Liver (tissue), 9 donors: ENCODE results near the gene PNLIPRP3. TPM values are rescaled to one million over a fixed set of nuclear protein-coding genes. Genes with fewer than 3 reads are reported as not detected.
A peak's percentile ranks its signal among the peaks of the same experiment; 100 is the strongest.

ENCODE experiments used
- DNase-seq: peaks from one replicate; pipeline ENCODE4 v3.0.0-alpha.2; 2017; ENCODE audit warnings: low spot score
- H3K27ac ChIP-seq, 2 donors: one replicate each; pipeline ENCODE4 v1.7.0; 2013; ENCODE audit warnings: inconsistent platforms in 2 of 2, low read length in 2 of 2, control low read depth in 1 of 2, low read depth in 1 of 2, mild to moderate bottlenecking in 1 of 2
- H3K27me3 ChIP-seq, 4 donors: one replicate each; pipeline versions ENCODE4 v1.6.1 to v1.7.0; 2013; ENCODE audit warnings: low read length in 3 of 4, inconsistent platforms in 1 of 4, mild to moderate bottlenecking in 1 of 4, moderate library complexity in 1 of 4; ENCODE audit not compliant: control insufficient read depth in 4 of 4, insufficient read depth in 4 of 4
- H3K36me3 ChIP-seq, 4 donors: one replicate each; pipeline versions ENCODE4 v1.6.1 to v1.7.0; 2013; ENCODE audit warnings: low read length in 3 of 4, mild to moderate bottlenecking in 3 of 4, low read depth in 1 of 4, moderate library complexity in 1 of 4; ENCODE audit not compliant: control insufficient read depth in 4 of 4, insufficient read depth in 3 of 4
- H3K4me1 ChIP-seq, 4 donors: one replicate each; pipeline versions ENCODE4 v1.6.1 to v1.7.0; 2013; ENCODE audit warnings: low read length in 3 of 4, mild to moderate bottlenecking in 3 of 4, moderate library complexity in 1 of 4; ENCODE audit not compliant: control insufficient read depth in 4 of 4, insufficient read depth in 4 of 4
- H3K4me3 ChIP-seq, 3 donors: one replicate each; pipeline versions ENCODE4 v1.6.1 to v1.7.0; 2013; ENCODE audit warnings: low read length in 3 of 3, control low read depth in 1 of 3, low read depth in 1 of 3, mild to moderate bottlenecking in 1 of 3
- H3K9ac ChIP-seq, 2 donors: one replicate each; pipeline ENCODE4 v1.7.0; 2013; ENCODE audit warnings: low read length in 2 of 2, mild to moderate bottlenecking in 2 of 2, moderate library complexity in 2 of 2, control low read depth in 1 of 2, low read depth in 1 of 2
- H3K9me3 ChIP-seq, 4 donors: one replicate each; pipeline versions ENCODE4 v1.6.1 to v1.7.0; 2013; ENCODE audit warnings: low read length in 3 of 4; ENCODE audit not compliant: control insufficient read depth in 4 of 4
- EGR1 ChIP-seq, 2 donors: IDR thresholded peaks; 2 replicates each; pipeline ENCODE4 v1.6.1; 2016 to 2018; ENCODE audit warnings: antibody characterized with exemption in 2 of 2, low read depth in 2 of 2
- FOXA1 ChIP-seq: IDR thresholded peaks from 2 replicates; pipeline ENCODE4 v1.6.1; 2016; ENCODE audit warnings: antibody characterized with exemption
- FOXA2 ChIP-seq: IDR thresholded peaks from 2 replicates; pipeline ENCODE4 v1.6.1; 2016; ENCODE audit warnings: antibody characterized with exemption
- GABPA ChIP-seq, 2 donors: IDR thresholded peaks in 1 of 2; conservative IDR thresholded peaks in 1 of 2; 2 replicates each; pipeline ENCODE4 v1.6.1; 2016; ENCODE audit warnings: antibody characterized with exemption in 2 of 2, mild to moderate bottlenecking in 1 of 2, moderate library complexity in 1 of 2
- HNF4A ChIP-seq, 2 donors: conservative IDR thresholded peaks; 2 replicates each; pipeline ENCODE4 v1.6.1; 2016; ENCODE audit warnings: antibody characterized with exemption in 2 of 2, mild to moderate bottlenecking in 2 of 2
- HNF4G ChIP-seq: IDR thresholded peaks from 2 replicates; pipeline ENCODE4 v1.6.1; 2016; ENCODE audit warnings: antibody characterized with exemption
- JUND ChIP-seq, 2 donors: IDR thresholded peaks; 2 replicates each; pipeline ENCODE4 v1.6.1; 2016; ENCODE audit warnings: antibody characterized with exemption in 2 of 2
- NR2F2 ChIP-seq: IDR thresholded peaks from 2 replicates; pipeline ENCODE4 v1.6.1; 2016; ENCODE audit warnings: antibody characterized with exemption
- RAD21 ChIP-seq, 2 donors: IDR thresholded peaks; 2 replicates each; pipeline ENCODE4 v1.6.1; 2016; ENCODE audit warnings: antibody characterized with exemption in 2 of 2, mild to moderate bottlenecking in 2 of 2
- RXRA ChIP-seq, 2 donors: IDR thresholded peaks; 2 replicates each; pipeline ENCODE4 v1.6.1; 2017 to 2018; ENCODE audit warnings: antibody characterized with exemption in 2 of 2, mild to moderate bottlenecking in 1 of 2
- SP1 ChIP-seq: IDR thresholded peaks from 2 replicates; pipeline ENCODE4 v1.6.1; 2018; ENCODE audit warnings: antibody characterized with exemption, mild to moderate bottlenecking
- TAF1 ChIP-seq: conservative IDR thresholded peaks from 2 replicates; pipeline ENCODE4 v1.6.1; 2016; ENCODE audit warnings: antibody characterized with exemption, mild to moderate bottlenecking
- WGBS: extraction: QIAGEN DNeasy Blood & Tissue Kit; methylation state at CpG from one replicate; pipeline ENCODE4 v1.1.7; 2013; 5-methylcytosine and 5-hydroxymethylcytosine counted together
- polyA plus RNA-seq, 2 donors: library from polyadenylated mRNA; stranded (reverse) in 1 of 2; unstranded in 1 of 2; fragments of 200-250 nt in 1 of 2; fragments of >200 nt in 1 of 2; fragmentation: Nextera tagmentation in 1 of 2; extraction: Ambion mirVana in 1 of 2; gene quantifications; one replicate each; pipeline versions ENCODE4 v1.2.1 to v1.2.3, GENCODE V29; 2013 to 2015
- total RNA-seq, 2 donors: library from RNA; depleted of rRNA; stranded (reverse); fragments of >200 nt; gene quantifications; one replicate each; pipeline ENCODE4 v1.2.3, GENCODE V29; 2014
- TF ChIP-seq, protein P1 (sequence below): fragments of 150-350 bp; IDR thresholded peaks from 2 replicates; pipeline ENCODE4 v1.5.1; 2017; ENCODE audit warnings: improper control_type of control experiment, low read depth, low read length; ENCODE audit not compliant: missing input control
- TF ChIP-seq, protein P2 (sequence below): IDR thresholded peaks from 2 replicates; pipeline ENCODE4 v1.6.1; 2016; ENCODE audit warnings: antibody characterized with exemption
- TF ChIP-seq, protein P3 (sequence below): IDR thresholded peaks from 2 replicates; pipeline ENCODE4 v1.6.1; 2016; ENCODE audit warnings: antibody characterized with exemption
- donor health status: healthy.
- donor health status: healthy.
- donor health status: healthy.
- donor health status: healthy.
- donor health status: healthy.

The PNLIPRP3 gene
- total and polyA plus RNA-seq, 4 donors, result not detected

DNA sequence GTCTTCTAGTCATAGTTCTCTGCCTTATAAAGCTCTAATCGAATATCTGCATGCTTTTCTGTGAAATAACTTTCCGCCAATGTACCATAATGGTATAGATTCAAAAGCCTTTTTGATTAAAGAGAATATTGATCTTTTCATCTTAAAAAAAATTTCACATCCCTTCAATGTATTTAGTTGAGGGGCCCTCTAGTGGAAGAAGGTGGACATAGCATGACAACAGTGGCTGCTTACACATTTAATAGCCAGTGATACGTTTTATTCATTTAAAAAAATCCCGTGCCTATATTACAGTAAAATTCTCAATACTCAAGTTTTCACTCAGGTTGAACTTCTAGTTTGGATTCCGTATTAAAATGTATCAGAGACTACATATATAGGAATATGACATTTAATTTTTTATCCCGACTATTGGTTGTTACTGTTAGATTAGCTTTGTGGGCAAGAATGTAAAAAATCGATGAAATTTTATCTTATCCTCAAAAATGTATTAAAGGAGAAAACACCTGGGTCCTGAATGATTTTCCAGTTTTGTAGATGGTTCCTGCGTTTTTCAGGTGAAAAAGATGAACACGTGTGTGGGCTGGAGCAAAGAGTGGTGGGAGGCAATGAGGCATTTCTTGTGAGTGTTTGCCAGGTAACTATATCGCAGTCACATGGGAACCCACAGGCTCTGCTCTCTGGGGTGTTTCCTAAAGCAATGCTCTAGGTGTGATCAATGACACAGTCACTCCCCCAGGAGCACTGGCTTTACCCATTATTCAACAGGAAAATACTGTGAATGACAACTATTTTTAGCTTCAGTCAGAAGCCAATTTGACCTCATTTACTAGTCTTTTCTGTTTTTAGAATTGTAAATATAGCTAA, 94.0 kb downstream of the PNLIPRP3 start:
- Histone ChIP-seq H3K4me3 (no peak overlapping the region), H3K4me1 (no peaks in the 10 kb centered on the region), H3K9me3 (no peaks in the 10 kb centered on the region), H3K9ac (no peak overlapping the region), H3K36me3 (no peaks in the 10 kb centered on the region), H3K27ac (no peak overlapping the region), H3K27me3 (peaks cover 0 to 10% (median 3%) of the 10 kb centered on the region in 4 donors)
- TF ChIP-seq SP1, result no peak
- TF ChIP-seq, protein P1, sequence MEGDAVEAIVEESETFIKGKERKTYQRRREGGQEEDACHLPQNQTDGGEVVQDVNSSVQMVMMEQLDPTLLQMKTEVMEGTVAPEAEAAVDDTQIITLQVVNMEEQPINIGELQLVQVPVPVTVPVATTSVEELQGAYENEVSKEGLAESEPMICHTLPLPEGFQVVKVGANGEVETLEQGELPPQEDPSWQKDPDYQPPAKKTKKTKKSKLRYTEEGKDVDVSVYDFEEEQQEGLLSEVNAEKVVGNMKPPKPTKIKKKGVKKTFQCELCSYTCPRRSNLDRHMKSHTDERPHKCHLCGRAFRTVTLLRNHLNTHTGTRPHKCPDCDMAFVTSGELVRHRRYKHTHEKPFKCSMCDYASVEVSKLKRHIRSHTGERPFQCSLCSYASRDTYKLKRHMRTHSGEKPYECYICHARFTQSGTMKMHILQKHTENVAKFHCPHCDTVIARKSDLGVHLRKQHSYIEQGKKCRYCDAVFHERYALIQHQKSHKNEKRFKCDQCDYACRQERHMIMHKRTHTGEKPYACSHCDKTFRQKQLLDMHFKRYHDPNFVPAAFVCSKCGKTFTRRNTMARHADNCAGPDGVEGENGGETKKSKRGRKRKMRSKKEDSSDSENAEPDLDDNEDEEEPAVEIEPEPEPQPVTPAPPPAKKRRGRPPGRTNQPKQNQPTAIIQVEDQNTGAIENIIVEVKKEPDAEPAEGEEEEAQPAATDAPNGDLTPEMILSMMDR, result peak; percentile 77
- TF ChIP-seq TAF1, result no peak
- TF ChIP-seq RAD21 (IDR thresholded peaks at IDR 0.05), result peak; percentile 64 to 66
- TF ChIP-seq, protein P2, sequence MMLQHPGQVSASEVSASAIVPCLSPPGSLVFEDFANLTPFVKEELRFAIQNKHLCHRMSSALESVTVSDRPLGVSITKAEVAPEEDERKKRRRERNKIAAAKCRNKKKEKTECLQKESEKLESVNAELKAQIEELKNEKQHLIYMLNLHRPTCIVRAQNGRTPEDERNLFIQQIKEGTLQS, result no peak
- no peak for DNase-seq
- 26% methylated on average over 10 of the region's 10 CpGs for WGBS

DNA sequence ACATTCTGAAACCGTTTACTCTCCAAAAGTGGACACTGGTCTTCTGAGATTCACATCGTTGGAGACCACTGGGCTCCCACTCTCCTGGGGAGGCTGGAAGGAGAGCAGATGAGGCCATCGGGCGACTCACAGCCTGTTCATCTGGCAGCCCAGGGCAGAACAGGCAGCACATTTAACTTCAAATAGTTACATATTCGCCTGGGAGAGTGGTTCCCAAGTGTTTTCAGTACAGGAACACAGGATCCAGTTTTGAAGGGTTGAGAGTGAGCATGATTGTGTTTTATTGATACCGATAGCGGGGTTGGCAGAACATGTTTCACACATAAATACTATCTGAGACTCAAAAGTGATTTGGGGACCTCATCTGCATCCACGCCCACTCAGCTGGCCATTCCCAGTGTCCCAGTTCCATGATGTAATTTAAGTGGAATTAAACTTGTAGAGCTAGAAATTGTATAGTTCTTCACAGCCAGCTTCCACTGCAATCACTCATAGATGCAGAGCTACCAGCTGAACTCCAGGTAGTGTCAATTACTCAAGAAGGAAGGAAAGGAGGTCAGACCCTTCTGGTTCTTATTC, 95.2 kb downstream of the PNLIPRP3 start:
- Histone ChIP-seq H3K4me3 (no peak overlapping the region), H3K36me3 (no peaks in the 10 kb centered on the region), H3K27me3 (peaks cover 0 to 10% (median 3%) of the 10 kb centered on the region in 4 donors), H3K9me3 (no peaks in the 10 kb centered on the region), H3K4me1 (no peaks in the 10 kb centered on the region), H3K27ac (no peak overlapping the region), H3K9ac (no peak overlapping the region)
- TF ChIP-seq GABPA (IDR thresholded peaks at IDR 0.05 in 1 of 2, conservative IDR thresholded peaks at IDR 0.05 in 1 of 2) (no peak), FOXA1 (no peak), TAF1 (no peak), HNF4A (conservative IDR thresholded peaks at IDR 0.05) (no peak), NR2F2 (no peak)
- TF ChIP-seq, protein P1, result no peak
- TF ChIP-seq, protein P2, result no peak
- 73% methylated on average over 8 of the region's 8 CpGs for WGBS
- DNase-seq, result no peak

DNA sequence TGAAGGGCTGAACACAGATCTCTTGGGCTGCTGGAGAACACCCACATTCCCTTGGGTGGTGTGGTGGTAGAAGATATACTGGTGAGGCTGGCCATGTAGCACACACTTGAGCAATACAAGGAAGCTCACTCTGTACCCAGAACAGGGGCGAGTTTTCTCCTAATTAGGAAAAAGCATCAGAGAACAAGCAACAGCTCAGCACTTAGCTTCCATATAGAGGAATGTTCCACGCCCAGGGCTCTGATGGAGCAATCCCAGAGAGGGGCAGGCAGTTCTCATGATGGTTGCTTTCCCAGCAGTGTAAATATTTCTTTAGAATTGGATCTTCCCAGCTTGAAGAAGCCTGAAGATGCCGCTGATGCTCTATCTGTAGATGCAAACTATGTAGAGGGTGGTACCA, 97.1 kb downstream of the PNLIPRP3 start:
- Histone ChIP-seq H3K9ac (no peak overlapping the region), H3K4me3 (no peak overlapping the region), H3K27ac (no peak overlapping the region), H3K36me3 (no peaks in the 10 kb centered on the region), H3K4me1 (no peaks in the 10 kb centered on the region), H3K9me3 (no peaks in the 10 kb centered on the region), H3K27me3 (peaks cover 0 to 10% (median 3%) of the 10 kb centered on the region in 4 donors)
- DNase-seq, result no peak
- 69% methylated on average over 3 of the region's 3 CpGs for WGBS
- TF ChIP-seq HNF4A (conservative IDR thresholded peaks at IDR 0.05) (no peak), GABPA (IDR thresholded peaks at IDR 0.05 in 1 of 2, conservative IDR thresholded peaks at IDR 0.05 in 1 of 2) (no peak), RAD21 (IDR thresholded peaks at IDR 0.05) (no peak), SP1 (no peak), EGR1 (IDR thresholded peaks at IDR 0.05; ENCODE audit: low read depth in 2 of 2) (no peak), HNF4G (no peak), JUND (IDR thresholded peaks at IDR 0.05) (no peak), FOXA1 (no peak), RXRA (IDR thresholded peaks at IDR 0.05) (no peak), FOXA2 (no peak), TAF1 (no peak)
- TF ChIP-seq, protein P2, result no peak
- TF ChIP-seq, protein P1, result no peak
- TF ChIP-seq, protein P3, sequence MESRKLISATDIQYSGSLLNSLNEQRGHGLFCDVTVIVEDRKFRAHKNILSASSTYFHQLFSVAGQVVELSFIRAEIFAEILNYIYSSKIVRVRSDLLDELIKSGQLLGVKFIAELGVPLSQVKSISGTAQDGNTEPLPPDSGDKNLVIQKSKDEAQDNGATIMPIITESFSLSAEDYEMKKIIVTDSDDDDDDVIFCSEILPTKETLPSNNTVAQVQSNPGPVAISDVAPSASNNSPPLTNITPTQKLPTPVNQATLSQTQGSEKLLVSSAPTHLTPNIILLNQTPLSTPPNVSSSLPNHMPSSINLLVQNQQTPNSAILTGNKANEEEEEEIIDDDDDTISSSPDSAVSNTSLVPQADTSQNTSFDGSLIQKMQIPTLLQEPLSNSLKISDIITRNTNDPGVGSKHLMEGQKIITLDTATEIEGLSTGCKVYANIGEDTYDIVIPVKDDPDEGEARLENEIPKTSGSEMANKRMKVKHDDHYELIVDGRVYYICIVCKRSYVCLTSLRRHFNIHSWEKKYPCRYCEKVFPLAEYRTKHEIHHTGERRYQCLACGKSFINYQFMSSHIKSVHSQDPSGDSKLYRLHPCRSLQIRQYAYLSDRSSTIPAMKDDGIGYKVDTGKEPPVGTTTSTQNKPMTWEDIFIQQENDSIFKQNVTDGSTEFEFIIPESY, result no peak
